Measurements from ENCODE around the gene XRCC4.
"Not testable (repeated sequence)": the region's sequence is repeated elsewhere in the genome, so short reads cannot be mapped to it uniquely, and the experiment has no call there.

XRCC4 gene

GRCh38 chr5:83283761-83284160 is 206.4 kb downstream of the XRCC4 start:
- DNase-seq = no peak

GRCh38 chr5:83285661-83286398 is 208.5 kb downstream of the XRCC4 start:
- no peak for DNase-seq

- no peak for DNase-seq
Measured at GRCh38 chr5:83294246-83294645, 216.9 kb downstream of the XRCC4 start.

- DNase-seq = no peak
Measured at GRCh38 chr5:83299353-83299752, 222.0 kb downstream of the XRCC4 start.

GRCh38 chr5:83306572-83307241 is 229.4 kb downstream of the XRCC4 start:
- peak; percentile 58 for DNase-seq

- peak; percentile 65 for DNase-seq
Measured at GRCh38 chr5:83312663-83313062, 235.3 kb downstream of the XRCC4 start.

- no peak for DNase-seq
Measured at GRCh38 chr5:83313436-83313835, 236.1 kb downstream of the XRCC4 start.

- DNase-seq = no peak
Measured at GRCh38 chr5:83321483-83322055, 244.2 kb downstream of the XRCC4 start.

GRCh38 chr5:83322273-83322924 is 245.1 kb downstream of the XRCC4 start:
- DNase-seq = no peak

GRCh38 chr5:83323557-83324180 is 246.3 kb downstream of the XRCC4 start:
- peak; percentile 4 for DNase-seq

- DNase-seq = no peak
Measured at GRCh38 chr5:83331842-83332241, 254.5 kb downstream of the XRCC4 start.

- DNase-seq = no peak
Measured at GRCh38 chr5:83337453-83338035, 260.2 kb downstream of the XRCC4 start.

GRCh38 chr5:83340511-83340918 is 263.2 kb downstream of the XRCC4 start:
- peak; percentile 7 for DNase-seq

- no peak for DNase-seq
Measured at GRCh38 chr5:83341815-83342334, 264.5 kb downstream of the XRCC4 start.

GRCh38 chr5:83342465-83342864 is 265.1 kb downstream of the XRCC4 start:
- DNase-seq = no peak

GRCh38 chr5:83343299-83343698 is 266.0 kb downstream of the XRCC4 start:
- no peak for DNase-seq

GRCh38 chr5:83345423-83345822 is 268.1 kb downstream of the XRCC4 start:
- DNase-seq = no peak

GRCh38 chr5:83348281-83348780 is 271.0 kb downstream of the XRCC4 start:
- DNase-seq = no peak

GRCh38 chr5:83353231-83353630 is 275.9 kb downstream of the XRCC4 start:
- DNase-seq = no peak

- peak; percentile 5 for DNase-seq
Measured at GRCh38 chr5:83353774-83354173, 276.4 kb downstream of the XRCC4 start.

GRCh38 chr5:83354958-83355357 is 277.6 kb downstream of the XRCC4 start:
- DNase-seq = no peak

GRCh38 chr5:83355482-83356014 is 278.2 kb downstream of the XRCC4 start:
- not testable (repeated sequence) for DNase-seq
